Naive B cell (primary cell): ENCODE data around the gene NHEJ1. TPM values are rescaled to one million over a fixed set of nuclear protein-coding genes. Genes with fewer than 3 reads are reported as not detected.

ENCODE experiments used
- ATAC-seq, 2 donors: fragments of 150-1000 bp; cut with Tn5 transposase; 2 replicates each; pipeline ENCODE4 v1.10.0; 2021; ENCODE audit warnings: low read depth in 2 of 2, mild to moderate bottlenecking in 2 of 2, moderate library complexity in 2 of 2
- DNase-seq: peaks from one replicate; pipeline ENCODE4 v3.0.0; 2022
- H3K27ac Mint-ChIP-seq, 6 donors: one replicate each; pipeline ENCODE4 v1.8.0; 2020 to 2022; ENCODE audit warnings: mild to moderate bottlenecking in 6 of 6, mixed read lengths in 6 of 6, moderate library complexity in 5 of 6, inconsistent platforms in 2 of 6
- H3K27me3 Mint-ChIP-seq, 3 donors: one replicate each; pipeline ENCODE4 v1.8.0; 2021 to 2022; ENCODE audit warnings: mixed read lengths in 3 of 3, mild to moderate bottlenecking in 1 of 3
- H3K36me3 Mint-ChIP-seq, 2 donors: one replicate each; pipeline ENCODE4 v1.8.0; 2020 to 2022; ENCODE audit warnings: mixed read lengths in 2 of 2, inconsistent platforms in 1 of 2, mild to moderate bottlenecking in 1 of 2
- H3K4me1 Mint-ChIP-seq, 3 donors: one replicate each; pipeline ENCODE4 v1.8.0; 2020 to 2022; ENCODE audit warnings: mixed read lengths in 3 of 3, inconsistent platforms in 1 of 3, mild to moderate bottlenecking in 1 of 3, moderate library complexity in 1 of 3
- H3K4me3 Mint-ChIP-seq, 8 donors: one replicate each; pipeline ENCODE4 v1.8.0; 2020 to 2022; ENCODE audit warnings: mild to moderate bottlenecking in 8 of 8, mixed read lengths in 8 of 8, moderate library complexity in 8 of 8, inconsistent platforms in 2 of 8
- H3K9me3 Mint-ChIP-seq, 7 donors: one replicate each; pipeline ENCODE4 v1.8.0; 2020 to 2022; ENCODE audit warnings: mixed read lengths in 7 of 7, mild to moderate bottlenecking in 5 of 7, inconsistent platforms in 2 of 7, moderate library complexity in 1 of 7
- polyA plus RNA-seq, 6 donors: library from polyadenylated mRNA; unstranded; fragments of 300-500 nt; fragmentation: Illumina TruSeq; gene quantifications; one replicate each; pipeline ENCODE4 v1.2.3, GENCODE V29; 2021; ENCODE audit warnings: low read depth in 6 of 6

NHEJ1 gene
- polyA plus RNA-seq, 6 donors from 2014 or later = 24.8 to 31.5 (median 27.7) TPM

DNA sequence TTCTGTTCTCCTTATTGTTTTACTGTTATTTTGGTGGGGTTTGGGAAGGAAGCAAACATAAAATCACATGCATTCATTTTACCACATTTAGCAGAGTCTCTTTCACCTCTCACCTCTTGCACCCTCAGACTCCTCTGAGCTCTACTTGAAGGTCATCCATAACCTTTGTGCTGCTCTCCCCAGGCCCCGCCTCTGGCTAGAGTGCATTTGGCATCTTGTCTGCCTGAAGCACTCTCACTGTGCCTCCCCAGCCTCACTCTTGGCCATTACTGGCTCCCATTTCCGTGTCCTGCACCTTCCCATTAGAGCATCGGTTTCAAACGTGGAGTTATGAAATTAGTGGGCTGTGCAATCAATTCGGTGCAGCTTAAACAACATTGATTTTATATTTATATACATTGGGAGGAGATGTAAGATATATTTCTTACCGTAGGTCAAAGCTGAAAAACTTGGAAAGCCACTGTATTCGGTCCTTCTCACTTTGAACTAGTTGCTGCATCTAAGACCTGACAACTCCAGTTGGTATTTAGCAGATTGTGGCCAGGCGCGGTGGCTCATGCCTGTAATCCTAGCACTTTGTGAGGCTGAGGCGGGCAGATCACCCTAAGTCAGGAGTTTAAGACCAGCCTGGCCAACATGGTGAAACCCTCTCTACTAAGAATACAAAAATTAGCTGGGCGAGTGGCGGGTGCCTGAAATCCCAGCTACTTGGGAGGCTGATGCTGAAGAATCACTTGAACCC lies 39.0 kb upstream of the NHEJ1 start:
- H3K27ac Mint-ChIP-seq = no peak overlapping the region
- peaks cover 0 to 3% (median 0%) of the 10 kb centered on the region in 3 donors for H3K4me1 Mint-ChIP-seq
- no peak overlapping the region for H3K4me3 Mint-ChIP-seq
- ATAC-seq (no peak), DNase-seq (no peak)
- H3K9me3 Mint-ChIP-seq = no peaks in the 10 kb centered on the region
- H3K36me3 Mint-ChIP-seq = no peaks in the 10 kb centered on the region
- H3K27me3 Mint-ChIP-seq = peaks cover 5 to 19% (median 17%) of the 10 kb centered on the region in 3 donors

DNA sequence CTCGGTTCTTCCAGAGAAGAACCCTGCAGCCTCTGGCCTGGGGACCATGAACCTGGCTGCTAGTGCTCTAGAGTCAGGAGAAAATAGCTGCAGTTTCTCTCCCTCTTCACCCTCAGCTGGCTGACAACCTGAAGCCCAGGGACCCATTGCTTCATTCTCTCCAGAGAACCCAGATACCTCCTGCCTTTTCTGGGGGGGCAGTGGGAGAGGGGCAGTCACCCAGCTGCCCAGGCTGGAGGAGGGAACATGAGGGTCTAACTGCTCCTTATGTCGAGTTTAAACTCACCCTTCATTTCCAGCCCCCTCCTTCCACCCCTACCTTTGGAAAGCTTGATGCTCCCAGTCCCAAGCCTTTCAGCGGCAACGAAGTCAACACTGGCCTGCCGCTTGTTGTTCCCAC lies 38.4 kb upstream of the NHEJ1 start:
- no peak for DNase-seq

DNA sequence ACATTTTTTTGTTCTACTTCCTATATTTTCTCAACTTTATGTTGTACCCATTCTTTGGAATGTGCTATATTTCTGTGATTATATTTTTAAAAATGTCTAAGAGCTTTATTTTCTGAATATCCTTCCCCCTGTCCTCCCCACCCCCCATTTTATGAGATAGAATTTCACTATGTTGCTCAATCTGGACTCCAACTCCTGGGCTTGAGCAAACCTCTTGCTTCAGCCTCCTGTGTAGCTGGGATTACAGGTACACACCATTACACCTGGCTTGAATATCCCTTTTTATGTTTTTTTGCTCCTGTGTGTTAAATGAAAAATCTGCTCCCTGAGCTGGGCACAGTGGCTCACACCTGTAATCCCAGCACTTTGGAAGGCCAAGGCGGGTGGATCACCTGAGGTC lies 36.8 kb upstream of the NHEJ1 start:
- peaks cover 0 to 3% (median 0%) of the 10 kb centered on the region in 3 donors for H3K4me1 Mint-ChIP-seq
- no peak for DNase-seq
- peaks cover 5 to 19% (median 17%) of the 10 kb centered on the region in 3 donors for H3K27me3 Mint-ChIP-seq
- no peaks in the 10 kb centered on the region for H3K36me3 Mint-ChIP-seq
- no peak overlapping the region for H3K27ac Mint-ChIP-seq
- H3K9me3 Mint-ChIP-seq = no peaks in the 10 kb centered on the region
- H3K4me3 Mint-ChIP-seq = no peak overlapping the region
- no peak for ATAC-seq

More for the DNA sequence above, 38.4 kb upstream of the NHEJ1 start:
- no peaks in the 10 kb centered on the region for H3K9me3 Mint-ChIP-seq
- peaks cover 0 to 3% (median 0%) of the 10 kb centered on the region in 3 donors for H3K4me1 Mint-ChIP-seq
- peaks cover 5 to 19% (median 17%) of the 10 kb centered on the region in 3 donors for H3K27me3 Mint-ChIP-seq
- H3K36me3 Mint-ChIP-seq = no peaks in the 10 kb centered on the region
- H3K27ac Mint-ChIP-seq = no peak overlapping the region
- H3K4me3 Mint-ChIP-seq = no peak overlapping the region
- ATAC-seq = no peak

DNA sequence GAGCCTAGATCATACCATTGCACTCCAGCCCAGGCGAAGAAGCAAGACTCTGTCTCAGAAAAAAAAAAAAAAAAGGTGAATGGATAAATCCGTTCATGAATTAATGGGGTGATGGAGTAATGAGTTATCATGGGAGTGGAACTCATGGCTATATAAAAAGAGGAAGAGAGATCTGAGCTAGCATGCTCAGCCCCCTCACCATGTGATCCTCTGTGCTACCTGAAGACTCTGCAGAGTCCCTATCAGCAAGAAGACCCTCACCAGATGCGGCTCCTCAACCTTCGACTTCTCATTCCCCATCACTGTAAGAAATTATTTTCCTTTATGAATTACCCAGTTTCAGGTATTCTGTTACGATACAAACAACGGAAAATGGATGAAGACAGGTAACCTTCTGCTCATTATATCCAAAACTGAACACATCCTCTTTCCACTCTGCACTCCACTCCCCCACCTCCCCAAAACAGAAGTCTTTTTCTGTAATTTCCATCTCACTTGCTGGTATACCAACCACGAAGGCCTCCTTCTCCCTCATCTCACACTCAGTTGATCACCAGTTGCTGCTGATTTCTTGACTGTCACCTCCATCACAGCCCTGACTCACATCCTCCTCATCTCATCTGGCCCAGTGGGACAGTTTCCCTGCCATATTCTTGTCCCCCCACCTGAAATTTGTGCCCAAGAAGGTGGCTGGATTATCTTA lies 26.3 kb upstream of the NHEJ1 start:
- H3K36me3 Mint-ChIP-seq = peaks cover 0 to 5% of the 10 kb centered on the region in 2 donors
- no peaks in the 10 kb centered on the region for H3K9me3 Mint-ChIP-seq
- peaks cover 11 to 21% (median 13%) of the 10 kb centered on the region in 3 donors for H3K4me1 Mint-ChIP-seq
- H3K27ac Mint-ChIP-seq = peak overlapping the region; percentile 18 to 91 (median 56)
- DNase-seq = no peak
- no peaks in the 10 kb centered on the region for H3K27me3 Mint-ChIP-seq
- peak overlapping the region in 1 of 8 donors; percentile 53 for H3K4me3 Mint-ChIP-seq
- ATAC-seq = peak; percentile 58 to 79

DNA sequence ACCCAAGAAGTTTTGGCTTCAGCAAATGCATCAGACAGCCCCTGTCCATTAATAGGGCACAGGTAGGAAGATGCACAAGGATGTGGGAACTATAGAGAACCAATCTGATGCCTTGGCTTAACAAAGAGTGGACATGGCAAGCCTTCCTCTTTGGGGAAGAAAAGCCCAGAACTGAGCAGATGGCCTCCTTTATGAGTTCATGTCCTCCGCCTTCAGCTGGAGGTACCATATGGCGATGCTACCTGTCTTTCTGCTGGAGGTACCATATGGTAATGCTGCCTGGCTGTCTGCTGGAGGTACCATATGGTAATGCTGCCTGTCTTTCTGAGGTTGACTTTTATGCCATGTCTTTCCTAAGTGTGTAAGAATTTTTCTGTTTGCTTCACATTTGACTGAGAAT lies 23.5 kb upstream of the NHEJ1 start:
- Mint-ChIP-seq H3K36me3 (peaks cover 10 to 15% of the 10 kb centered on the region in 2 donors), H3K27ac (peak overlapping the region in 4 of 6 donors; percentile 5 to 79 (median 42)), H3K4me3 (peak overlapping the region in 1 of 8 donors; percentile 33)

DNA sequence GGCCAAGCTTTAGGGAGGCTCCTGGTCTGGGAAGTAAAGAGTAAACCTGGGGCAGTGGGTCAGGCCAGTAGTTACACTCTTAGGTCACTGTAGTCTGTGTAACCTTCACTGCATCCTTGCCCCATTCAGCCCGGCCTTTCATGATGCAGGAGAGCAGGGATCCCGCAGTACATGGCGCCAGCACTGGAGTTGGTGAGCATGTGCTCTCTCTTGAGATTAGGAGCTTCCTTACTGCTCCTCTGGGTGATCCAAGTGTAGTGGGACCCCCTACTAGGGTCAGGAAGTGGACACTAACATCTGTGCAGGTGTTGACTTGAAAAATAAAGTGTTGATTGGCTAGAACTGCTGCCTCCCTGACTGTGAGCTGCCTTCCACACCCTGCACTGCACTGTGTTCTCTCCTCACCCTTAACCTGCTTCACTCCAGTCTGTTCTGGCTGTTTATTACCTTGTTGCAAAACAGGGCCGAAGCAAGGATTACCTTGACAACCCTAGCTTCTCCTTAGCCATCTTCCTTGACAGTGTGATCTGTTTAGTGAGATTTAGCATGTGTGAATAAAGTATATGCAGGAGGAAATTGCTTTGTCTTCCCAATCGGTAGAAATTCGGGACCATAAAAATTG lies 22.6 kb upstream of the NHEJ1 start:
- DNase-seq = no peak
- peak overlapping the region in 3 of 6 donors; percentile 9 to 71 (median 32) for H3K27ac Mint-ChIP-seq
- H3K36me3 Mint-ChIP-seq = peaks cover 10 to 15% of the 10 kb centered on the region in 2 donors
- ATAC-seq = no peak
- no peaks in the 10 kb centered on the region for H3K27me3 Mint-ChIP-seq
- peak overlapping the region in 1 of 8 donors; percentile 12 for H3K4me3 Mint-ChIP-seq
- H3K4me1 Mint-ChIP-seq = peaks cover 31 to 38% (median 32%) of the 10 kb centered on the region in 3 donors
- H3K9me3 Mint-ChIP-seq = no peaks in the 10 kb centered on the region

More for the DNA sequence above, 23.5 kb upstream of the NHEJ1 start:
- no peaks in the 10 kb centered on the region for H3K27me3 Mint-ChIP-seq
- H3K9me3 Mint-ChIP-seq = no peaks in the 10 kb centered on the region
- H3K4me1 Mint-ChIP-seq = peaks cover 26 to 32% (median 26%) of the 10 kb centered on the region in 3 donors
- no peak for DNase-seq
- no peak for ATAC-seq

DNA sequence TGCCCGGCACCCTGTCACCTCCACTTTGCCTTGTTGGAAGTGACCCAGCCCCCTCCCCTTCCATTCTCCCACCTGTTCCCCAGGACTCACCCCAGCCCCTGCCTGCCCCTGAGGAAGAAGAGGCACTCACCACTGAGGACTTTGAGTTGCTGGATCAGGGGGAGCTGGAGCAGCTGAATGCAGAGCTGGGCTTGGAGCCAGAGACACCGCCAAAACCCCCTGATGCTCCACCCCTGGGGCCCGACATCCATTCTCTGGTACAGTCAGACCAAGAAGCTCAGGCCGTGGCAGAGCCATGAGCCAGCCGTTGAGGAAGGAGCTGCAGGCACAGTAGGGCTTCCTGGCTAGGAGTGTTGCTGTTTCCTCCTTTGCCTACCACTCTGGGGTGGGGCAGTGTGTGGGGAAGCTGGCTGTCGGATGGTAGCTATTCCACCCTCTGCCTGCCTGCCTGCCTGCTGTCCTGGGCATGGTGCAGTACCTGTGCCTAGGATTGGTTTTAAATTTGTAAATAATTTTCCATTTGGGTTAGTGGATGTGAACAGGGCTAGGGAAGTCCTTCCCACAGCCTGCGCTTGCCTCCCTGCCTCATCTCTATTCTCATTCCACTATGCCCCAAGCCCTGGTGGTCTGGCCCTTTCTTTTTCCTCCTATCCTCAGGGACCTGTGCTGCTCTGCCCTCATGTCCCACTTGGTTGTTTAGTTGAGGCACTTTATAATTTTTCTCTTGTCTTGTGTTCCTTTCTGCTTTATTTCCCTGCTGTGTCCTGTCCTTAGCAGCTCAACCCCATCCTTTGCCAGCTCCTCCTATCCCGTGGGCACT lies 21.9 kb upstream of the NHEJ1 start:
- H3K4me3 Mint-ChIP-seq = peak overlapping the region in 1 of 8 donors; percentile 12

DNA sequence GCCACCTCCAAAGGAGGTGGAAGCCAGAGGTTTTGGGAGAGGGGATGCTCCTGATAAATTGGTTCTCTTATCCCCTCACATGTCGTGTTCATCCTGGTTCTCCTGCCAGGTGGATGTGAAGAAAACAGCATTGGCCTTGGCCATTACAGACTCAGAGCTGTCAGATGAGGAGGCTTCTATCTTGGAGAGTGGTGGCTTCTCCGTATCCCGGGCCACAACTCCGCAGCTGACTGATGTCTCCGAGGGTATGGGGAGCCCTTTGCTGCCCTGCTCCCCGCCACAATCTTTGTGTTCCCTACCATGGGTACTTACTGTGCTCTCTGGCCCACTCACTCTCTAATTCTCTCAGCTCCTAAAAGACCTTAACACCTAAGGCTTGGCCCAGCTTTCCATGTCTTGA lies 20.9 kb upstream of the NHEJ1 start:
- Mint-ChIP-seq H3K4me3 (peak overlapping the region in 2 of 8 donors; percentile 5 to 73), H3K27ac (peak overlapping the region in 1 of 6 donors; percentile 85), H3K27me3 (no peaks in the 10 kb centered on the region), H3K9me3 (no peaks in the 10 kb centered on the region), H3K4me1 (peaks cover 32 to 36% (median 32%) of the 10 kb centered on the region in 3 donors), H3K36me3 (peaks cover 10 to 15% of the 10 kb centered on the region in 2 donors)
- no peak for ATAC-seq
- no peak for DNase-seq

More for the DNA sequence above, 21.9 kb upstream of the NHEJ1 start:
- H3K27me3 Mint-ChIP-seq = no peaks in the 10 kb centered on the region
- H3K27ac Mint-ChIP-seq = peak overlapping the region in 2 of 6 donors; percentile 9 to 71
- ATAC-seq = no peak
- peaks cover 10 to 15% of the 10 kb centered on the region in 2 donors for H3K36me3 Mint-ChIP-seq
- no peak for DNase-seq
- H3K9me3 Mint-ChIP-seq = no peaks in the 10 kb centered on the region
- H3K4me1 Mint-ChIP-seq = peaks cover 33 to 40% (median 36%) of the 10 kb centered on the region in 3 donors

DNA sequence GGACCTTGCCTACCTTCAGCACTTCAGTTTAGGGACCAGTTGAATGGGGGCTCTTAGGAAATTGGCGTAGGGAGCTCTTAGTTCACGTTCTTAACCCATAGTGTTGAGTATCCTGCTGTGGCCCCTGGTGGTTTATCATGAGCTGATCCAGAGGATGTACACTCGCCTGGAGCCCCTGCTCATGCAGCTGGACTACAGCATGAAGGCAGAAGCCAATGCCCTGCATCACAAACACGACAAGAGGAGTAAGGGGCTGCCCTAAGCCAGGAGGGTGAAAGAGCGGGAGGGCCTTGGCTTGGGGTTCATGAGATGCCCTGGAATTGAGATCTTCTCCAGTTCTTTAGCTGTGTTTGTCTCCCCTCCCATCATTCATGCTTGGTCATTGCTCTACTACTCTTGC lies 20.3 kb upstream of the NHEJ1 start:
- no peak for ATAC-seq
- DNase-seq = no peak
- peaks cover 10 to 15% of the 10 kb centered on the region in 2 donors for H3K36me3 Mint-ChIP-seq
- no peaks in the 10 kb centered on the region for H3K9me3 Mint-ChIP-seq
- H3K4me3 Mint-ChIP-seq = peak overlapping the region in 3 of 8 donors; percentile 17 to 99 (median 62)
- H3K4me1 Mint-ChIP-seq = peaks cover 31 to 38% (median 35%) of the 10 kb centered on the region in 3 donors
- no peaks in the 10 kb centered on the region for H3K27me3 Mint-ChIP-seq
- H3K27ac Mint-ChIP-seq = peak overlapping the region in 3 of 6 donors; percentile 21 to 83 (median 49)

DNA sequence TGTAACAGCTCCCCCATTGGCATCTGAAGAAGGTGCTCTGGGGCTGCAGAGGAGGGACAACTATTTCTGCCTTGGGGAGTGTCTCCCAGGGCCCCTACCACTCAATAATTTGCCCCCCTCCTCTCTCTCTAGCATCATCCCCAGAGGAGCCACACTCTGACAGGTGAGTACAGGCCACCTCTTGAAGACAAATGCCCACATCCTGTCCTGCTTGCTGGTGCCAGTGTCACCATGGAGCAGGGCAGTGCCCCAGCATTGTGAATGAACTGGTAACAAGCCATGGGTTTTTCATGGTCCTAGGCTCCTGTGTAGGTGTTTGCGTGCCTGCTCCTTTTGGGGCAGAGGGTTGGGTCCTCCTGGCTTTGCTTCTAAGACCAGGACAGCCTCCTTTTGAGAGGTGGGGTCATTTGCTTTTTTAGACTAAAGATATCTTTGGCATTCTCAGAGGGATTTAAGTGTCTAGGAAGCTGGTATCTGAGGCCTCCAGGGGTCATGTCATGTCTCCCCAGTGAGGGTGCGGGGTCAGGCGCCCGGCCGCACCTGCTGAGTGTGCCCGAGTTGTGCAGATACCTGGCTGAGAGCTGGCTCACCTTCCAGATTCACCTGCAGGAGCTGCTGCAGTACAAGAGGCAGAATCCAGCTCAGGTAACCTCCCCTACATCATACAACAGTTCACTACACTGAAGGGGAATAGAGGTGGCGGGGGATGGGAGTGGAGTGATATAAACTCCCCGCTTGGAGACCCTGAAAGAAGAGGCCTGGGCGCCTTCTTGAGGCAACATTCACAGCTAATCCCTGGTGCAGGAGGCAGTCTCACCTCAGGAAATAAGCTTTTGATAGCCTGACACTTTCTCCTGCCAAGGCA lies 19.2 kb upstream of the NHEJ1 start:
- Mint-ChIP-seq H3K36me3 (peaks cover 10 to 15% of the 10 kb centered on the region in 2 donors), H3K27ac (peak overlapping the region in 3 of 6 donors; percentile 34 to 67 (median 53)), H3K9me3 (no peaks in the 10 kb centered on the region), H3K4me3 (peak overlapping the region in 7 of 8 donors; percentile 41 to 99 (median 93)), H3K4me1 (peaks cover 33 to 49% (median 39%) of the 10 kb centered on the region in 3 donors), H3K27me3 (no peaks in the 10 kb centered on the region)
- DNase-seq = no peak
- no peak for ATAC-seq

DNA sequence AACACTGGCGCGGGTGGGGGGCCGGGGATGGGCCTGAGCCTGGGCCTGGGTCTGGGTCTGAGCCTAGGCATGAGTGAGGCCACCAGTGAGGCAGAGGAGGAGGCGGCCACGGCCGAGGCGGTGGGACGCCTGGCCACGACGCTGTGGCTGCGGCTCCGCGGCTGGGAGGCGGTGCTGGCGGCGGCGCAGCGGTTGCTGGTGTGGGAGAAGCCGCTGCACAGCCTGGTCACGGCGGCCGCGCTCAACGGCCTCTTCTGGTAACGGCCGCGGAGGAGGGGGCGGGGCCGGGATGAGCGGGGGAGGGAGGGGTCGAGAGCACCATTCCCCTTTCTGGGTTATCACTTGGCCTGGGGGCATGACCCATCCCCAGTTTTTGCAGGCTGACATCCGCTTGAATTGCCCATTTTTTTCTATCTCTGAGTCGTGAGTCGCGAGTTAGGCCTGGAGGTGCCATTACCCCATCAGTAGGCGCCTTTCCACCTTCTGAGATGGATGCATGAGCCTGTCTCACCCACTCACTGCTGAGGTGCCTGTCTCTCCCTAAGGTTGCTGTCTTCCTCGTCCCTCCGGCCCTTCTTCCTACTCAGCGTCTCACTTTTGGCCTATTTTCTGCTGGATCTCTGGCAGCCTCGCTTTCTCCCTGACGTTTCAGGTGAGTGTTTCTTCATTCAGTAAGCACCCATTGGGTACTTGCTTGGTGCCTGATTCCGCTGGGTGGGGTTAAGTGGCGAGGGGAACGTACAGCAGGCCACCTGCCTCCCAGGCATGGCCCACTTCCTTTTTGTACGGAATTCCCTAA lies 18.0 kb upstream of the NHEJ1 start:
- Mint-ChIP-seq H3K36me3 (peaks cover 15 to 28% of the 10 kb centered on the region in 2 donors), H3K4me1 (peaks cover 44 to 60% (median 50%) of the 10 kb centered on the region in 3 donors), H3K9me3 (no peaks in the 10 kb centered on the region), H3K27me3 (no peaks in the 10 kb centered on the region), H3K4me3 (peak overlapping the region; percentile 82 to 99 (median 95)), H3K27ac (peak overlapping the region; percentile 86 to 99 (median 91))
- DNase-seq = no peak
- no peak for ATAC-seq
